ENCODE data around the gene CRB2.
A peak's percentile ranks its signal among the peaks of the same experiment; 100 is the strongest.

DNA sequence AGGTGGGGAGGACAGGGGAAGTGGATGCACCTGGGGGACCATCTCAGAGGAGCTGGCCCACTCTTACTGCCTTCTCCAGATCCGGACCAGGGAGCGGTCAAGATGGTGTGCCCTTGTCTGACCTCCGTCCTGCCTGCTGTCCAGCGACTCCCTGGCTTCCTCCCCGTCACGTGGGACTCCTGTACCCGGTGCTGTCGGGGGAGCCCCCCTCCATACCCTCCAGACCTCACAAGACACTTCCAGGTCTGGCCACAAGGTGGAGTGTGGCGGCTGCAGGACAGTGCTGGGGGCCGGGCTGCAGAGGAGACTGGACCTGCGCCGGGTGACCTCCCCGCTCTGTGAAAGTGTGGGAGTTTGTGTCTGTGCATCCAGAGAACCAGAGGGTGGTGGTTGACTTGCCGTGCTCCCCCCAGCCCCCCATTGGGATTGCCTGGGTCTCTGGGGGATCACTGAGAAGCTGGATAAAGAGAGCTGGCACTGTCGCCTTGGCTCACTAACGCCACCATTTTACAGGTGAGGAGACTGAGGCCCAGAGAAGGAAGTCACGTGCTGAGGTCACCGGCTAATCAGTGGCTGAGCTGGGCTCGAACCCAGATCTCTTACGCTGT is 1.9 kb upstream of the CRB2 start:
- TF ChIP-seq CTCF (IDR thresholded peaks at IDR 0.05) = peak; percentile 83 to 92 (median 86)
- no peak for TF ChIP-seq POLR2A (IDR thresholded peaks at IDR 0.05)
